8988T (cell line): Measurements from ENCODE around the gene LMOD1.
A peak's percentile ranks its signal among the peaks of the same experiment; 100 is the strongest.
"Not testable (repeated sequence)": the region's sequence is repeated elsewhere in the genome, so short reads cannot be mapped to it uniquely, and the experiment has no call there.

ENCODE experiments used
- DNase-seq: peaks from one replicate; pipeline ENCODE4 v3.0.0; 2011

LMOD1 gene

GRCh38 chr1:201912832-201913231 lies 33.5 kb downstream of the LMOD1 start:
- no peak for DNase-seq

GRCh38 chr1:201911826-201912571 lies 34.3 kb downstream of the LMOD1 start:
- no peak for DNase-seq

GRCh38 chr1:201907621-201908020 lies 38.7 kb downstream of the LMOD1 start:
- DNase-seq, result no peak

GRCh38 chr1:201906336-201906735 lies 40.0 kb downstream of the LMOD1 start:
- no peak for DNase-seq

- peak; percentile 2 for DNase-seq
Measured at GRCh38 chr1:201905234-201905890, 41.0 kb downstream of the LMOD1 start.

- no peak for DNase-seq
Measured at GRCh38 chr1:201904579-201904978, 41.8 kb downstream of the LMOD1 start.

GRCh38 chr1:201903135-201903534 lies 43.2 kb downstream of the LMOD1 start:
- no peak for DNase-seq

GRCh38 chr1:201902198-201902597 lies 44.1 kb downstream of the LMOD1 start:
- DNase-seq, result no peak

- not testable (repeated sequence) for DNase-seq
Measured at GRCh38 chr1:201901036-201901435, 45.3 kb downstream of the LMOD1 start.

GRCh38 chr1:201900476-201900875 lies 45.9 kb downstream of the LMOD1 start:
- DNase-seq, result no peak

- no peak for DNase-seq
Measured at GRCh38 chr1:201899683-201900429, 46.5 kb downstream of the LMOD1 start.

GRCh38 chr1:201898992-201899391 lies 47.4 kb downstream of the LMOD1 start:
- DNase-seq, result no peak

- no peak for DNase-seq
Measured at GRCh38 chr1:201898240-201898894, 48.0 kb downstream of the LMOD1 start.

- DNase-seq, result no peak
Measured at GRCh38 chr1:201896951-201897391, 49.4 kb downstream of the LMOD1 start.

- DNase-seq, result peak; percentile 88
Measured at GRCh38 chr1:201895913-201896807, 50.2 kb downstream of the LMOD1 start.

- no peak for DNase-seq
Measured at GRCh38 chr1:201895120-201895665, 51.2 kb downstream of the LMOD1 start.

GRCh38 chr1:201894343-201895119 lies 51.8 kb downstream of the LMOD1 start:
- DNase-seq, result no peak

GRCh38 chr1:201893431-201893830 lies 52.9 kb downstream of the LMOD1 start:
- no peak for DNase-seq

GRCh38 chr1:201892211-201892610 lies 54.1 kb downstream of the LMOD1 start:
- DNase-seq, result no peak

- DNase-seq, result no peak
Measured at GRCh38 chr1:201891451-201892045, 54.8 kb downstream of the LMOD1 start.
